ENCODE data around the gene DBNL.

GRCh38 chr7:44063894-44064651 is 19.6 kb downstream of the DBNL start:
- TF ChIP-seq TARDBP (IDR thresholded peaks at IDR 0.05), result no peak
- no peak for TF ChIP-seq SUZ12 (IDR thresholded peaks at IDR 0.05)

All from HEK293T (cell line).